HEK293 (cell line): ENCODE results near the gene PLCB1.

Source experiments
- CTCF ChIA-PET: fragments of 350-600 bp; formaldehyde crosslinking; extraction: SDS; loops from one replicate; lab custom pipeline; 2021; ENCODE audit warnings: antibody characterized with exemption; lab: Yijun Ruan, JAX
- POLR2A ChIA-PET: fragments of 300-600 bp; formaldehyde crosslinking; extraction: SDS; loops from one replicate; lab custom pipeline; 2020; ENCODE audit warnings: antibody characterized with exemption, inconsistent platforms; lab: Yijun Ruan, JAX
- H3K27ac ChIP-seq: fragments of 200-500 bp; sonication (Bioruptor generic); 2 replicates; pipeline ENCODE4 v1.5.1; 2014; ENCODE audit warnings: low read depth, low read length, control low read depth, inconsistent platforms; ENCODE audit errors: extremely low read depth
- H3K36me3 ChIP-seq, 2 experiments: fragments of 200-500 bp in 1 of 2; sonication (Bioruptor generic) in 1 of 2; 1 replicate in 1 of 2; 2 replicates in 1 of 2; pipeline ENCODE4 v1.5.1; 2014 to 2017; ENCODE audit warnings: inconsistent platforms in 2 of 2, low read length in 2 of 2; ENCODE audit not compliant: control insufficient read depth in 2 of 2, insufficient read depth in 1 of 2
- H3K4me1 ChIP-seq: fragments of 200-500 bp; sonication (Bioruptor generic); 2 replicates; pipeline ENCODE4 v1.5.1; 2014; ENCODE audit warnings: mild to moderate bottlenecking, low read length, inconsistent platforms; ENCODE audit not compliant: control insufficient read depth, insufficient read depth
- H3K4me3 ChIP-seq: 2 replicates; pipeline ENCODE4 v1.5.1; 2011; ENCODE audit warnings: low read depth, mild to moderate bottlenecking, control low read depth, low read length, moderate library complexity
- H3K9me3 ChIP-seq: fragments of 200-500 bp; sonication (Bioruptor generic); 2 replicates; pipeline ENCODE4 v1.5.1; 2014; ENCODE audit warnings: low read depth, low read length, inconsistent platforms; ENCODE audit not compliant: control insufficient read depth, insufficient read depth
- MEIS1 ChIP-seq: sonication (generic); formaldehyde crosslinking; IDR thresholded peaks from 2 replicates; pipeline ENCODE4 v1.8.1; 2022; ENCODE audit warnings: missing genetic modification reagents, mild to moderate bottlenecking, borderline replicate concordance
- PRDM2 ChIP-seq: fragments of 450-650 bp; formaldehyde crosslinking; IDR thresholded peaks from 2 replicates; pipeline ENCODE4 v1.5.1; 2016; ENCODE audit warnings: missing biosample characterization, missing genetic modification characterization, borderline replicate concordance
- REPIN1 ChIP-seq: fragments of 450-650 bp; formaldehyde crosslinking; IDR thresholded peaks from 2 replicates; pipeline ENCODE4 v1.5.1; 2017; ENCODE audit warnings: missing biosample characterization, missing genetic modification characterization, low read depth
- SP2 ChIP-seq: fragments of 450-650 bp; formaldehyde crosslinking; IDR thresholded peaks from 2 replicates; pipeline ENCODE4 v1.5.1; 2016; ENCODE audit warnings: missing biosample characterization, missing genetic modification characterization
- SP7 ChIP-seq: fragments of 450-650 bp; formaldehyde crosslinking; IDR thresholded peaks from 2 replicates; pipeline ENCODE4 v1.5.1; 2016; ENCODE audit warnings: missing biosample characterization, missing genetic modification characterization
- TSHZ1 ChIP-seq: fragments of 450-650 bp; formaldehyde crosslinking; IDR thresholded peaks from 2 replicates; pipeline ENCODE4 v1.5.1; 2016; ENCODE audit warnings: missing biosample characterization, missing genetic modification characterization, borderline replicate concordance
- ZFP41 ChIP-seq: fragments of 450-650 bp; formaldehyde crosslinking; IDR thresholded peaks from 2 replicates; pipeline ENCODE4 v1.5.1; 2016; ENCODE audit warnings: missing biosample characterization, missing genetic modification characterization, borderline replicate concordance
- ZNF112 ChIP-seq: fragments of 450-650 bp; formaldehyde crosslinking; IDR thresholded peaks from 2 replicates; pipeline ENCODE4 v1.5.0; 2017; ENCODE audit warnings: missing biosample characterization, missing genetic modification characterization
- ZNF175 ChIP-seq: fragments of 450-650 bp; formaldehyde crosslinking; IDR thresholded peaks from 2 replicates; pipeline ENCODE4 v1.5.1; 2016; ENCODE audit warnings: missing biosample characterization, missing genetic modification characterization
- ZNF223 ChIP-seq: fragments of 450-650 bp; formaldehyde crosslinking; IDR thresholded peaks from 2 replicates; pipeline ENCODE4 v1.5.1; 2016; ENCODE audit warnings: missing biosample characterization, missing genetic modification characterization
- ZNF302 ChIP-seq: fragments of 450-650 bp; formaldehyde crosslinking; IDR thresholded peaks from 2 replicates; pipeline ENCODE4 v1.5.1; 2016; ENCODE audit warnings: missing biosample characterization, missing genetic modification characterization, low read depth
- ZNF404 ChIP-seq: fragments of 450-650 bp; formaldehyde crosslinking; IDR thresholded peaks from 2 replicates; pipeline ENCODE4 v1.5.1; 2017; ENCODE audit warnings: missing biosample characterization, missing genetic modification characterization
- ZNF621 ChIP-seq: fragments of 450-650 bp; formaldehyde crosslinking; IDR thresholded peaks from 2 replicates; pipeline ENCODE4 v1.5.1; 2017; ENCODE audit warnings: missing biosample characterization, missing genetic modification characterization
- ZNF629 ChIP-seq: fragments of 450-650 bp; formaldehyde crosslinking; IDR thresholded peaks from 2 replicates; pipeline ENCODE4 v1.5.1; 2017; ENCODE audit warnings: missing biosample characterization, missing genetic modification characterization
- ZNF664 ChIP-seq: fragments of 450-650 bp; formaldehyde crosslinking; IDR thresholded peaks from 2 replicates; pipeline ENCODE4 v1.5.1; 2016; ENCODE audit warnings: missing biosample characterization, missing genetic modification characterization
- ZNF670 ChIP-seq: fragments of 450-650 bp; formaldehyde crosslinking; IDR thresholded peaks from 2 replicates; pipeline ENCODE4 v1.5.1; 2016; ENCODE audit warnings: missing biosample characterization, missing genetic modification characterization, low read depth
- ZSCAN16 ChIP-seq: fragments of 450-650 bp; formaldehyde crosslinking; IDR thresholded peaks from 2 replicates; pipeline ENCODE4 v1.5.1; 2016; ENCODE audit warnings: missing biosample characterization, missing genetic modification characterization

Gene PLCB1

GRCh38 chr20:8901237-8902025 is 769.4 kb downstream of the PLCB1 start:
- POLR2A ChIA-PET, result no interaction called here
- CTCF ChIA-PET, result interaction anchor here (0.6 to 1.0 kb wide), 2 partner anchors 45 to 48 kb away, joined by 3 to 6 read pairs; no protein-coding TSS in a partner anchor
- no peaks in the 10 kb centered on the region for H3K36me3 ChIP-seq

GRCh38 chr20:8903655-8904605 is 771.9 kb downstream of the PLCB1 start:
- CTCF ChIA-PET, result no interaction called here
- TF ChIP-seq TSHZ1 (tag by site-specific recombination) (no peak), ZSCAN16 (tag by site-specific recombination) (no peak), SP7 (tag by site-specific recombination) (no peak), ZNF223 (no peak), SP2 (tag by site-specific recombination) (no peak), ZNF404 (no peak), ZNF664 (tag by site-specific recombination) (no peak), MEIS1 (no peak), ZNF112 (tag by site-specific recombination) (no peak), ZNF175 (tag by site-specific recombination) (no peak), ZFP41 (tag by site-specific recombination) (no peak), ZNF670 (tag by site-specific recombination) (no peak), ZNF302 (tag by site-specific recombination) (no peak), ZNF621 (tag by site-specific recombination) (no peak)
- Histone ChIP-seq H3K4me3 (no peak overlapping the region), H3K4me1 (no peaks in the 10 kb centered on the region), H3K36me3 (no peaks in the 10 kb centered on the region), H3K27ac (no peak overlapping the region), H3K9me3 (no peaks in the 10 kb centered on the region)
- POLR2A ChIA-PET, result no interaction called here

More at GRCh38 chr20:8901237-8902025, 769.4 kb downstream of the PLCB1 start:
- Histone ChIP-seq H3K27ac (no peak overlapping the region), H3K4me3 (no peak overlapping the region), H3K9me3 (no peaks in the 10 kb centered on the region), H3K4me1 (no peaks in the 10 kb centered on the region)
- TF ChIP-seq REPIN1 (tag by site-specific recombination) (no peak), PRDM2 (tag by site-specific recombination) (no peak), ZNF629 (no peak)
